Neural cell (in vitro differentiated cells): Measurements from ENCODE around the gene JAG2. TPM values are rescaled to one million over a fixed set of nuclear protein-coding genes. Genes with fewer than 3 reads are reported as not detected.

ENCODE experiments used
- H2AFZ ChIP-seq: fragments of 200-600, 300-800 bp; sonication (generic), shearing (Covaris generic); 2 replicates; pipeline ENCODE4 v1.6.0; 2014; ENCODE audit warnings: low read depth, mild to moderate bottlenecking, antibody characterized with exemption, low read length, moderate library complexity
- H3F3A ChIP-seq: fragments of 200-600 bp; shearing (Covaris generic); 2 replicates; pipeline ENCODE4 v1.6.1; 2016; ENCODE audit warnings: mild to moderate bottlenecking, moderate library complexity, mixed read lengths, antibody characterized with exemption, low read length; ENCODE audit not compliant: insufficient read depth, poor library complexity, severe bottlenecking
- H3K27ac ChIP-seq: fragments of 200-600, 300-800 bp; sonication (generic), shearing (Covaris generic); 2 replicates; pipeline ENCODE4 v1.5.1; 2014; ENCODE audit warnings: mild to moderate bottlenecking, low read length, moderate library complexity
- H3K27me3 ChIP-seq: fragments of 300-800, 200-600 bp; sonication (generic), shearing (Covaris generic); 2 replicates; pipeline ENCODE4 v1.6.0; 2014; ENCODE audit warnings: mild to moderate bottlenecking, low read depth, low read length, moderate library complexity; ENCODE audit not compliant: insufficient read depth
- H3K36me3 ChIP-seq: fragments of 300-800, 200-600 bp; sonication (generic), shearing (Covaris generic); 2 replicates; pipeline ENCODE4 v1.5.1; 2014; ENCODE audit warnings: mild to moderate bottlenecking, antibody characterized with exemption, low read length, moderate library complexity; ENCODE audit not compliant: insufficient read depth
- H3K4me2 ChIP-seq: fragments of 300-800, 200-600 bp; sonication (generic), shearing (Covaris generic); 2 replicates; pipeline ENCODE4 v1.6.0; 2014; ENCODE audit warnings: mild to moderate bottlenecking, low read length
- H3K4me3 ChIP-seq: fragments of 300-800, 200-600 bp; sonication (generic), shearing (Covaris generic); 2 replicates; pipeline ENCODE4 v1.5.1; 2014; ENCODE audit warnings: mild to moderate bottlenecking, low read length, moderate library complexity
- H3K79me2 ChIP-seq: fragments of 200-600 bp; shearing (Covaris generic); replicated peaks from 2 replicates; pipeline ENCODE4 v1.6.0; 2014; ENCODE audit warnings: mild to moderate bottlenecking, low read length, moderate library complexity; ENCODE audit not compliant: insufficient read depth
- H3K9ac ChIP-seq: fragments of 300-800, 200-600 bp; sonication (generic), shearing (Covaris generic); 2 replicates; pipeline ENCODE4 v1.6.1; 2016; ENCODE audit warnings: mild to moderate bottlenecking, low read length, mixed read lengths
- H3K9me2 ChIP-seq: fragments of 200-600 bp; shearing (Covaris generic); 2 replicates; pipeline ENCODE4 v1.6.1; 2016; ENCODE audit warnings: mild to moderate bottlenecking, low read length, mixed read lengths; ENCODE audit not compliant: insufficient read depth
- H3K9me3 ChIP-seq: fragments of 200-600, 300-800 bp; sonication (generic), shearing (Covaris generic); 2 replicates; pipeline ENCODE4 v1.6.1; 2016; ENCODE audit warnings: mild to moderate bottlenecking, mixed run types, low read length, moderate library complexity, mixed read lengths
- H4K20me1 ChIP-seq: fragments of 200-600 bp; shearing (Covaris generic); 2 replicates; pipeline ENCODE4 v1.6.1; 2016; ENCODE audit warnings: mild to moderate bottlenecking, mixed run types; ENCODE audit not compliant: insufficient read depth
- EP300 ChIP-seq: fragments of 450-650 bp; conservative IDR thresholded peaks from 2 replicates; pipeline ENCODE4 v1.6.1; 2014; ENCODE audit warnings: antibody characterized with exemption, mild to moderate bottlenecking, moderate library complexity; ENCODE audit not compliant: poor library complexity, severe bottlenecking
- EZH2 ChIP-seq: fragments of 200-600, 300-800 bp; shearing (Covaris generic), sonication (generic); IDR thresholded peaks from 2 replicates; pipeline ENCODE4 v1.6.1; 2014; ENCODE audit warnings: antibody characterized with exemption, low read length, borderline replicate concordance, mild to moderate bottlenecking; ENCODE audit not compliant: insufficient read depth, poor library complexity, severe bottlenecking
- MXI1 ChIP-seq: fragments of 450-650 bp; conservative IDR thresholded peaks from 2 replicates; pipeline ENCODE4 v1.6.1; 2014; ENCODE audit warnings: antibody characterized with exemption, mild to moderate bottlenecking; ENCODE audit not compliant: poor library complexity, severe bottlenecking
- POLR2AphosphoS5 ChIP-seq: IDR thresholded peaks from 2 replicates; pipeline ENCODE4 v1.6.1; 2012
- RAD21 ChIP-seq: fragments of 450-650 bp; conservative IDR thresholded peaks from 2 replicates; pipeline ENCODE4 v1.6.1; 2014; ENCODE audit warnings: antibody characterized with exemption, mild to moderate bottlenecking, moderate library complexity
- REST ChIP-seq: IDR thresholded peaks from 2 replicates; pipeline ENCODE4 v1.6.1; 2012; ENCODE audit warnings: borderline replicate concordance
- SMC3 ChIP-seq: fragments of 450-650 bp; conservative IDR thresholded peaks from 2 replicates; pipeline ENCODE4 v1.6.1; 2014; ENCODE audit warnings: antibody characterized with exemption, mild to moderate bottlenecking, moderate library complexity; ENCODE audit not compliant: poor library complexity
- TAF1 ChIP-seq: IDR thresholded peaks from 2 replicates; pipeline ENCODE4 v1.6.1; 2012; ENCODE audit warnings: low read depth
- polyA plus RNA-seq: library from polyadenylated mRNA; depleted of rRNA; stranded (reverse); fragments of >200 nt; gene quantifications from 2 replicates; pipeline ENCODE4 v1.2.3, GENCODE V29; 2014
- TF ChIP-seq, protein P1 (sequence below): fragments of 450-650 bp; IDR thresholded peaks from 2 replicates; pipeline ENCODE4 v1.5.1; 2014; ENCODE audit warnings: antibody characterized with exemption, mild to moderate bottlenecking, moderate library complexity; ENCODE audit not compliant: poor library complexity, severe bottlenecking

JAG2 gene
- polyA plus RNA-seq, 1 donor from 2014 or later, result 20.3 TPM

DNA sequence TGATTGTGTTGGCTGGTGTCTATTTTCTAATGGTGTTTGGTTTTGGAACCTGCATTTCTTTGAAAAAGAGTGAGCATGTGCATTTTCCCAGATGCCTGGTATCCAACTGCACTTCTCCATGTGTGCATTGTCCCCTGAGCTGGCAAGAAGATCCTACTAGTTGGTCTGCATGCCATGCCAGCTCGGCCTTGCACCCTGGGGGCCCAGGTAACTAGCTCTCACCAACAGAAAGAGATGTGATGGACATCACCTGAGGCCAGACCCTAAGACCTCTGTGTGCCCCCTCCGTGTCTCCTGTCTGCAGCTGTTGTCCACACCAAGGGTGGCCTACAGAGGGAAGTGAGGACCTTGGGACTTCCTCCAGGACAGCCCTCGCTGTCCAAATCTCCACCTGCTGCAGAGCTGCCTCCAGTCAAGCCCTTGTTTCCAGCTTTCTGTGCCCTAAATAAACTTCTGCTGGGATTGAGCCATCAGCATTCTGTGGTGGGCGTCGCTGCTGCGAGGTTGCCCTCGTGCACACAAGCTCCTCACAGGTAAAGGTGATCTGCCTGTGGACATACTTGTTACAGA lies 73.3 kb downstream of the JAG2 start:
- Histone ChIP-seq H3K9ac (no peak overlapping the region), H2AFZ (no peak overlapping the region), H3K27me3 (peaks cover 21% of the 10 kb centered on the region), H3K36me3 (no peaks in the 10 kb centered on the region), H3K4me3 (no peak overlapping the region), H4K20me1 (no peaks in the 10 kb centered on the region), H3K9me3 (peaks cover 3% of the 10 kb centered on the region), H3K9me2 (no peaks in the 10 kb centered on the region), H3F3A (no peaks in the 10 kb centered on the region), H3K27ac (no peak overlapping the region), H3K79me2 (no peaks in the 10 kb centered on the region), H3K4me2 (no peak overlapping the region)
- TF ChIP-seq, protein P1, sequence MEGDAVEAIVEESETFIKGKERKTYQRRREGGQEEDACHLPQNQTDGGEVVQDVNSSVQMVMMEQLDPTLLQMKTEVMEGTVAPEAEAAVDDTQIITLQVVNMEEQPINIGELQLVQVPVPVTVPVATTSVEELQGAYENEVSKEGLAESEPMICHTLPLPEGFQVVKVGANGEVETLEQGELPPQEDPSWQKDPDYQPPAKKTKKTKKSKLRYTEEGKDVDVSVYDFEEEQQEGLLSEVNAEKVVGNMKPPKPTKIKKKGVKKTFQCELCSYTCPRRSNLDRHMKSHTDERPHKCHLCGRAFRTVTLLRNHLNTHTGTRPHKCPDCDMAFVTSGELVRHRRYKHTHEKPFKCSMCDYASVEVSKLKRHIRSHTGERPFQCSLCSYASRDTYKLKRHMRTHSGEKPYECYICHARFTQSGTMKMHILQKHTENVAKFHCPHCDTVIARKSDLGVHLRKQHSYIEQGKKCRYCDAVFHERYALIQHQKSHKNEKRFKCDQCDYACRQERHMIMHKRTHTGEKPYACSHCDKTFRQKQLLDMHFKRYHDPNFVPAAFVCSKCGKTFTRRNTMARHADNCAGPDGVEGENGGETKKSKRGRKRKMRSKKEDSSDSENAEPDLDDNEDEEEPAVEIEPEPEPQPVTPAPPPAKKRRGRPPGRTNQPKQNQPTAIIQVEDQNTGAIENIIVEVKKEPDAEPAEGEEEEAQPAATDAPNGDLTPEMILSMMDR, result no peak
- TF ChIP-seq POLR2AphosphoS5, result no peak
- no peak for TF ChIP-seq REST
- no peak for TF ChIP-seq EZH2
- no peak for TF ChIP-seq TAF1
- no peak for TF ChIP-seq MXI1
- no peak for TF ChIP-seq EP300
- TF ChIP-seq SMC3, result no peak
- TF ChIP-seq RAD21, result no peak

DNA sequence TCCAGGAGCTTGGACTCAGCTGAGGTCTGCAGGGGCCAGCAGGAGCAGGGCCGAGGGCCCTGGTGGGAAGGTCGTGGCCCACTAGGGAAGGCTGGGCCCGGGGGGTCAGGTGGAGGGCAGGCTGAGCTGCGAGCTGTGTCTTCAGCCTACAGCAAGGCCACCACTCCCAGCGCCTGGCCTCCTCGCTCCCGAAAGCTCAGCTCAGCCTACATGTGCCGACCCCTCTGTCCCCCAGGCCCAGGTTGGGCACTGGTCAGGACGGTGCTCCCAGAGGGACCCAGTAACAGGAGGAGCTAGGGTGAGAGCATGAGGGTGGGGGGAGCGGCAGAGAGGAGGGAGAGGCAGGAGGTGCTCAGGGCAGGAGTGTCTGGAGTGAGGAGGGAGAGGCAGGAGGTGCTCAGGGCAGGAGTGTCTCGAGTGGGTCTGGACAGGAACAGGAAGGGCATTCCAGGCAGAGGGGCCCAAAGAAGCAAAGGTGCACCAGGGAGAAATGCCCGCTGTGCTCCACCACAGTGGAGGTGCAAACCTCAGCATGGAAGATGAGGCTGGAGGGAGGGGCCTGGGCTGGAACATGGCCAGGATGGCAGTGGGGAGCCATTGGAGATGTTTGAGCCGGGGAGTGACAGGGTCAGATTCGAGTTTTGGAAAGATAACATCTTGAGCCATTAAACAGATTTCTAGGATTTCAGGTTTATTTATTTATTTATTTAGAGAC lies 74.2 kb downstream of the JAG2 start:
- Histone ChIP-seq H3K9me2 (no peaks in the 10 kb centered on the region), H3K79me2 (no peaks in the 10 kb centered on the region), H3K9me3 (no peaks in the 10 kb centered on the region), H3K27ac (no peak overlapping the region), H3K36me3 (no peaks in the 10 kb centered on the region), H2AFZ (no peak overlapping the region), H3K9ac (peak overlapping the region; percentile 56), H3K4me3 (peak overlapping the region; percentile 64), H3F3A (no peaks in the 10 kb centered on the region), H4K20me1 (no peaks in the 10 kb centered on the region), H3K4me2 (no peak overlapping the region), H3K27me3 (peaks cover 22% of the 10 kb centered on the region)
- TF ChIP-seq RAD21 (no peak), MXI1 (no peak)
